ENCODE results near the gene LAMTOR5.

Gene LAMTOR5

DNA sequence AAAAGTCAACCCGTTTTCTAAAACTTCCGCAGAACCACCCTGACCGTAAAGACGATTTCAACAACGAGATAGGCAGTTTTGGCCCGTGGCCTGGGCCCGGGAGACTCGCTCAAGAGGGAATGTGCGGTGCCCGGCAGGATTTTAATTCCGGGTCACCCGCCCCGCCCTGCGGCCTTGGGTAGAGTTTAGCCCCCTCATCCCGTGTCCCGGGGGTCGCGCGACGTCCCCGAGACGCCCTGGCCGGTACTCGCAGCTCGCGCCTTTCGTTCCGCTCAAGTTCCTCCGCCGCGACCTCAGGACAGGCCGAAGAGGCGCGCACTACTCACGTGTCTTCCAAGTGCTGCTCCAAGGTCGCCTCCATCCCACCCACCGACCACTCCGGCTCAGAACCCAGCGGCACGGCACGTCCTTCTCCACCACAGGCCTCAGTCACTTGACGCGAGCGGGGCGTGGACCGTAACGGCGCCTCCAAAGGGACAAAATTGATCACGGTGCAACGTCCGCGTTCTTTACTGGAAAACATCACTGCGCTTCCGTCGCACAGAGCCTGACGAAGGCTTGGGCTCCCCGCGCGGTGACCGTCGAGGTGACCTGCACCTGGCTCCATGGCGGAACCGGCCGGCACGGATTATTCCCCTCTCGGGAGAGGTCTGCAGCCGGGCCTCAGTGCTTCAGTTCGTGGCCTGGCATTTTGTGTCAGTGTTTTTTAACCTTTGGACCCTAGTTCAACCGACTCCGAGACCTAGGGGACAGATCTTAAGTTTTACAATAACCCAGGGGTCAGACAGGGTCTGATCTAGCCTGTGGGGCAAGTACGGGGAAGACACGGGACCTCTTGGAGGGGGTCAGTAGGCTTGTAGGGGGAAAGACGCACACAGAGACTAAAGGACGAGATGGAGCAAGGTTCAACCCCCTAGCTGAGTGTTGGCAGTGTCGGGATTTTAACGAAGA, at the start of gene LAMTOR5:
Gene LAMTOR5, minus strand, starts transcription at position 435 of the 951 bp plus-strand sequence. Its CDS starts 74 bp downstream, at position 361.
- TF ChIP-seq, protein P1, sequence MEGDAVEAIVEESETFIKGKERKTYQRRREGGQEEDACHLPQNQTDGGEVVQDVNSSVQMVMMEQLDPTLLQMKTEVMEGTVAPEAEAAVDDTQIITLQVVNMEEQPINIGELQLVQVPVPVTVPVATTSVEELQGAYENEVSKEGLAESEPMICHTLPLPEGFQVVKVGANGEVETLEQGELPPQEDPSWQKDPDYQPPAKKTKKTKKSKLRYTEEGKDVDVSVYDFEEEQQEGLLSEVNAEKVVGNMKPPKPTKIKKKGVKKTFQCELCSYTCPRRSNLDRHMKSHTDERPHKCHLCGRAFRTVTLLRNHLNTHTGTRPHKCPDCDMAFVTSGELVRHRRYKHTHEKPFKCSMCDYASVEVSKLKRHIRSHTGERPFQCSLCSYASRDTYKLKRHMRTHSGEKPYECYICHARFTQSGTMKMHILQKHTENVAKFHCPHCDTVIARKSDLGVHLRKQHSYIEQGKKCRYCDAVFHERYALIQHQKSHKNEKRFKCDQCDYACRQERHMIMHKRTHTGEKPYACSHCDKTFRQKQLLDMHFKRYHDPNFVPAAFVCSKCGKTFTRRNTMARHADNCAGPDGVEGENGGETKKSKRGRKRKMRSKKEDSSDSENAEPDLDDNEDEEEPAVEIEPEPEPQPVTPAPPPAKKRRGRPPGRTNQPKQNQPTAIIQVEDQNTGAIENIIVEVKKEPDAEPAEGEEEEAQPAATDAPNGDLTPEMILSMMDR (IDR thresholded peaks at IDR 0.05; ENCODE audit: low read depth, low read length), result 0 out of 2 replicates have a peak, but pooled peaks have one; percentile 20
- Histone ChIP-seq H3K9me3 (ENCODE audit: severe bottlenecking) (no peaks in the 10 kb centered on the region), H3K4me3 (ENCODE audit: low read depth, low read length) (peak within 1 kb of the TSS; percentile 79), H3K27me3 (ENCODE audit: insufficient read depth, low read depth, severe bottlenecking) (no peaks in the 10 kb centered on the region), H3K27ac (peak within 1 kb of the TSS; percentile 82), H3K36me3 (peaks cover 37% of the 10 kb centered on the region)
- DNase-seq, result peak; percentile 97

DNA sequence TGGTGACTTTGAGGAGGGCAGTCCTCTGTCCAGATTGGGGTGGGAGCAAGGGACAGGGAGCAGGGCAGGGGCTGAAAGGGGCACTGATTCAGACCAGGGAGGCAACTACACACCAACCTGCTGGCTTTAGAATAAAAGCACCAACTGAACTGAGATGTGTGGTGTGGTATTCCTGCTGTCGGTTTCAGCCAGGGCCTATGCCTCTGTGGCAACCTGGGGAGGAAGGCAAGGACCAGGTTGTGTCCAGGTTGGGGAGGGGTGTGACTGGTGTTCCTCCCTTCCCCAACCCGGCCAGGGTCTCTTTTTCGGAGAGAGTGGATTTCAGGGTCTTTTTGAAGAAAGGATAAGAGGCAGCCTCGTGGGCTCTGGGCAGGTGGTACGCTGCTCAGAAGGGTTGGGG, 49.7 kb upstream of the LAMTOR5 start:
- no peak for DNase-seq
- TF ChIP-seq, protein P1 (IDR thresholded peaks at IDR 0.05; ENCODE audit: low read depth, low read length), result no peak
- Histone ChIP-seq H3K27ac (no peak overlapping the region), H3K36me3 (no peaks in the 10 kb centered on the region), H3K9me3 (ENCODE audit: severe bottlenecking) (no peaks in the 10 kb centered on the region), H3K4me3 (ENCODE audit: low read depth, low read length) (no peak overlapping the region), H3K27me3 (ENCODE audit: insufficient read depth, low read depth, severe bottlenecking) (no peaks in the 10 kb centered on the region)

- H3K4me3 ChIP-seq (ENCODE audit: low read depth, low read length), result no peak overlapping the region
- no peaks in the 10 kb centered on the region for H3K36me3 ChIP-seq
- TF ChIP-seq, protein P1 (IDR thresholded peaks at IDR 0.05; ENCODE audit: low read depth, low read length), result no peak
- H3K27ac ChIP-seq, result no peak overlapping the region
- no peaks in the 10 kb centered on the region for H3K9me3 ChIP-seq (ENCODE audit: severe bottlenecking)
- no peak for DNase-seq
- H3K27me3 ChIP-seq (ENCODE audit: insufficient read depth, low read depth, severe bottlenecking), result no peaks in the 10 kb centered on the region
These were observed 47.7 kb upstream of the LAMTOR5 start for GRCh38 chr1:110455151-110455550.

DNA sequence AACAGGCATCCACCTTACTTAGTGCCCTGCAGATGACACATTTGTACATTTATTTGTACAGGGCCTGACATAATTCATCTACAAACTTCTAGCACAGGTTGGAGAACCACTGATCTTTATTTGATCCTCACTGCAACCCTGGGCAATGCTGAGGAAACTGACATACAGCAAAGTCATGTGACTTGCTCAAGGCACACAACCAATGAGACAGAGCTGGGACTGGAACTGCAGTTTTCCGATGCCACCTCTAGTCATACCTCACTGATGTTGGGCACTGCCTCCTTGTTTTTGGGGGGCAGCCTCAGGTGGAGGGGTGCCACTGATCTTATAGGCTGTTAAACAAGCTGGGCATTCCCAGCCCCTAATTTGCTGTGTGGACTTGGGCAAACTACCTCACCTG, 46.8 kb upstream of the LAMTOR5 start:
- H3K4me3 ChIP-seq (ENCODE audit: low read depth, low read length), result no peak overlapping the region
- H3K27ac ChIP-seq, result no peak overlapping the region
- no peaks in the 10 kb centered on the region for H3K27me3 ChIP-seq (ENCODE audit: insufficient read depth, low read depth, severe bottlenecking)
- no peak for DNase-seq
- no peaks in the 10 kb centered on the region for H3K36me3 ChIP-seq
- no peaks in the 10 kb centered on the region for H3K9me3 ChIP-seq (ENCODE audit: severe bottlenecking)
- TF ChIP-seq, protein P1 (IDR thresholded peaks at IDR 0.05; ENCODE audit: low read depth, low read length), result no peak

GRCh38 chr1:110453829-110454228, 46.3 kb upstream of the LAMTOR5 start:
- no peaks in the 10 kb centered on the region for H3K27me3 ChIP-seq (ENCODE audit: insufficient read depth, low read depth, severe bottlenecking)
- no peak overlapping the region for H3K27ac ChIP-seq
- H3K9me3 ChIP-seq (ENCODE audit: severe bottlenecking), result no peaks in the 10 kb centered on the region
- TF ChIP-seq, protein P1 (IDR thresholded peaks at IDR 0.05; ENCODE audit: low read depth, low read length), result no peak
- H3K4me3 ChIP-seq (ENCODE audit: low read depth, low read length), result no peak overlapping the region
- no peaks in the 10 kb centered on the region for H3K36me3 ChIP-seq
- no peak for DNase-seq

All from WERI-Rb-1 (cell line).